Loucy (cell line): ENCODE results near the gene FXR2.
"Not testable (repeated sequence)": the region's sequence is repeated elsewhere in the genome, so short reads cannot be mapped to it uniquely, and the experiment has no call there.

Experiments
- H2AFZ ChIP-seq: fragments of 200-600 bp; sonication (generic); 2 replicates; pipeline ENCODE4 v1.6.0; 2016; ENCODE audit warnings: antibody characterized with exemption, mild to moderate bottlenecking, low read length, moderate library complexity
- H3F3A ChIP-seq: fragments of 200-600 bp; 2 replicates; pipeline ENCODE4 v1.6.0; 2016; ENCODE audit warnings: antibody characterized with exemption, low read depth, mild to moderate bottlenecking
- H3K27me3 ChIP-seq: fragments of 200-600 bp; sonication (generic); 2 replicates; pipeline ENCODE4 v1.6.1; 2014; ENCODE audit warnings: low read length, mild to moderate bottlenecking; ENCODE audit not compliant: insufficient read depth, poor library complexity, severe bottlenecking
- H3K36me3 ChIP-seq: fragments of 200-600 bp; sonication (generic); 2 replicates; pipeline ENCODE4 v1.6.1; 2016; ENCODE audit warnings: low read length; ENCODE audit not compliant: insufficient read depth
- H3K4me1 ChIP-seq: fragments of 200-600 bp; sonication (generic); 2 replicates; pipeline ENCODE4 v1.5.1; 2014; ENCODE audit warnings: low read length, mild to moderate bottlenecking; ENCODE audit not compliant: insufficient read depth, poor library complexity, severe bottlenecking
- H3K4me2 ChIP-seq: fragments of 200-600 bp; sonication (generic); 2 replicates; pipeline ENCODE4 v1.6.0; 2014; ENCODE audit warnings: antibody characterized with exemption, low read length, low read depth, mild to moderate bottlenecking; ENCODE audit not compliant: poor library complexity, severe bottlenecking
- H3K4me3 ChIP-seq: fragments of 200-600 bp; sonication (generic); 2 replicates; pipeline ENCODE4 v1.5.1; 2014; ENCODE audit warnings: low read length, mild to moderate bottlenecking, mixed read lengths; ENCODE audit not compliant: poor library complexity, severe bottlenecking
- H3K79me2 ChIP-seq: fragments of 200-600 bp; sonication (generic); 2 replicates; pipeline ENCODE4 v1.6.1; 2014; ENCODE audit warnings: low read length; ENCODE audit not compliant: insufficient read depth
- H3K9ac ChIP-seq: fragments of 200-600 bp; sonication (generic); 2 replicates; pipeline ENCODE4 v1.6.0; 2014; ENCODE audit warnings: mild to moderate bottlenecking, low read depth, low read length, moderate library complexity; ENCODE audit not compliant: poor library complexity, severe bottlenecking
- H3K9me2 ChIP-seq: fragments of 200-600 bp; sonication (generic); replicated peaks from 2 replicates; pipeline ENCODE4 v1.6.1; 2016; ENCODE audit warnings: low read depth, low read length, mixed read lengths
- H3K9me3 ChIP-seq: fragments of 200-600 bp; sonication (generic); 2 replicates; pipeline ENCODE4 v1.6.1; 2014; ENCODE audit warnings: mild to moderate bottlenecking, antibody characterized with exemption, low read length, low read depth; ENCODE audit not compliant: insufficient read depth
- H4K20me1 ChIP-seq: fragments of 200-600 bp; sonication (generic); 2 replicates; pipeline ENCODE4 v1.6.0; 2014; ENCODE audit warnings: antibody characterized with exemption, low read length, mild to moderate bottlenecking; ENCODE audit not compliant: insufficient read depth, poor library complexity, severe bottlenecking
- EZH2phosphoT487 ChIP-seq: fragments of 200-600 bp; IDR thresholded peaks from 2 replicates; pipeline ENCODE4 v1.6.1; 2018; ENCODE audit warnings: antibody characterized with exemption, mild to moderate bottlenecking, moderate library complexity, borderline replicate concordance
- TF ChIP-seq, protein P1 (sequence below): fragments of 200-600 bp; sonication (generic); conservative IDR thresholded peaks from 2 replicates; pipeline ENCODE4 v1.5.1; 2014; ENCODE audit warnings: mild to moderate bottlenecking, antibody characterized with exemption, low read length

FXR2 gene

DNA sequence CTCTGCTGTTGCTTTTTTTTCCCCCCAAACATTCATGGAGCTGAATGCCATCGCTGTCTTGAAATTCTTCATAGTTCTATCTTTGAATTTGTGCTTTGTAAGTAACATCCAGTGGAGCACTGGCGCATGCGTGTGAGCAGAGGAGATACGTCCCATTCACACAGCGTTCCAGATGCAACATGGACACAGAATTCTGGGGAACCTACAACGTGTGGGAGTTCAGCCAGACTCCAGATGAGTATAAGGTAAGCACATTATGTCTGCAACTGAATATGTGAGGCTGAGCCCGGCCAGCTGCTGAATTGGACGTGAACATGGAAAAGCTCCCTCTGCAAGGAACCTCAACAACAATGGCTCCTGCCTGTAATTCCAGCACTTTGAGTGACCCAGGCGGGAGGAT, 31.8 kb upstream of the FXR2 start:
- Histone ChIP-seq H3K27me3 (no peaks in the 10 kb centered on the region), H3K4me3 (no peak overlapping the region), H3F3A (no peaks in the 10 kb centered on the region), H3K9me2 (no peaks in the 10 kb centered on the region), H3K79me2 (no peaks in the 10 kb centered on the region), H2AFZ (no peak overlapping the region), H4K20me1 (no peaks in the 10 kb centered on the region), H3K4me1 (no peaks in the 10 kb centered on the region), H3K36me3 (no peaks in the 10 kb centered on the region), H3K9ac (no peak overlapping the region), H3K9me3 (no peaks in the 10 kb centered on the region), H3K4me2 (no peak overlapping the region)
- TF ChIP-seq, protein P1, sequence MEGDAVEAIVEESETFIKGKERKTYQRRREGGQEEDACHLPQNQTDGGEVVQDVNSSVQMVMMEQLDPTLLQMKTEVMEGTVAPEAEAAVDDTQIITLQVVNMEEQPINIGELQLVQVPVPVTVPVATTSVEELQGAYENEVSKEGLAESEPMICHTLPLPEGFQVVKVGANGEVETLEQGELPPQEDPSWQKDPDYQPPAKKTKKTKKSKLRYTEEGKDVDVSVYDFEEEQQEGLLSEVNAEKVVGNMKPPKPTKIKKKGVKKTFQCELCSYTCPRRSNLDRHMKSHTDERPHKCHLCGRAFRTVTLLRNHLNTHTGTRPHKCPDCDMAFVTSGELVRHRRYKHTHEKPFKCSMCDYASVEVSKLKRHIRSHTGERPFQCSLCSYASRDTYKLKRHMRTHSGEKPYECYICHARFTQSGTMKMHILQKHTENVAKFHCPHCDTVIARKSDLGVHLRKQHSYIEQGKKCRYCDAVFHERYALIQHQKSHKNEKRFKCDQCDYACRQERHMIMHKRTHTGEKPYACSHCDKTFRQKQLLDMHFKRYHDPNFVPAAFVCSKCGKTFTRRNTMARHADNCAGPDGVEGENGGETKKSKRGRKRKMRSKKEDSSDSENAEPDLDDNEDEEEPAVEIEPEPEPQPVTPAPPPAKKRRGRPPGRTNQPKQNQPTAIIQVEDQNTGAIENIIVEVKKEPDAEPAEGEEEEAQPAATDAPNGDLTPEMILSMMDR, result no peak
- no peak for TF ChIP-seq EZH2phosphoT487

GRCh38 chr17:7644775-7645174, 30.1 kb upstream of the FXR2 start:
- H2AFZ ChIP-seq, result no peak overlapping the region
- H3K36me3 ChIP-seq, result no peaks in the 10 kb centered on the region
- H3K27me3 ChIP-seq, result no peaks in the 10 kb centered on the region
- no peak overlapping the region for H3K4me2 ChIP-seq
- H4K20me1 ChIP-seq, result no peaks in the 10 kb centered on the region
- no peak for TF ChIP-seq EZH2phosphoT487
- TF ChIP-seq, protein P1, result no peak
- no peak overlapping the region for H3K9ac ChIP-seq
- no peaks in the 10 kb centered on the region for H3K9me3 ChIP-seq
- no peaks in the 10 kb centered on the region for H3F3A ChIP-seq
- H3K4me3 ChIP-seq, result no peak overlapping the region
- no peaks in the 10 kb centered on the region for H3K79me2 ChIP-seq
- H3K4me1 ChIP-seq, result no peaks in the 10 kb centered on the region
- H3K9me2 ChIP-seq, result no peaks in the 10 kb centered on the region

DNA sequence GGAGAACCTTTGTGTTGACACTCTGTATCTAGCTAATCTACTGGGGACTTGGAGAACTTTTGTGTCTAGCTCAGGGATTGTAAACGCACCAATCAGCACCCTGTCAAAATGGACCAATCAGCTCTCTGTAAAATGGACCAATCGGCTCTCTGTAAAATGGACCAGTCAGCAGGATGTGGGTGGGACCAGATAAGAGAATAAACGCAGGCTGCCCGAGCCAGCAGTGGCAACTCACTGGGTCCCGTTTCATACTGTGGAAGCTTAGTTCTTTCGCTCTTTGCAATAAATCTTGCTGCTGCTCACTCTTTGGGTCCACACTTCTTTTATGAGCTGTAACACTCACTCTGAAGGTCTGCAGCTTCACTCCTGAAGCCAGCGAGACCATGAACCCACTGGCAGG, 26.9 kb upstream of the FXR2 start:
- H3K4me3 ChIP-seq, H3F3A ChIP-seq, H3K9ac ChIP-seq, H2AFZ ChIP-seq, H3K4me1 ChIP-seq, H3K36me3 ChIP-seq, H4K20me1 ChIP-seq, H3K27me3 ChIP-seq, H3K4me2 ChIP-seq, H3K9me2 ChIP-seq, H3K9me3 ChIP-seq, H3K79me2 ChIP-seq: not testable (repeated sequence)

- H2AFZ ChIP-seq, result no peak overlapping the region
- no peaks in the 10 kb centered on the region for H3K79me2 ChIP-seq
- H3K4me1 ChIP-seq, result no peaks in the 10 kb centered on the region
- no peaks in the 10 kb centered on the region for H3K36me3 ChIP-seq
- H3K4me2 ChIP-seq, result no peak overlapping the region
- H4K20me1 ChIP-seq, result no peaks in the 10 kb centered on the region
- H3K9me3 ChIP-seq, result no peaks in the 10 kb centered on the region
- no peaks in the 10 kb centered on the region for H3K27me3 ChIP-seq
- no peaks in the 10 kb centered on the region for H3F3A ChIP-seq
- no peak overlapping the region for H3K9ac ChIP-seq
- H3K4me3 ChIP-seq, result no peak overlapping the region
- no peaks in the 10 kb centered on the region for H3K9me2 ChIP-seq
- TF ChIP-seq, protein P1, result no peak
- TF ChIP-seq EZH2phosphoT487, result no peak
Measured at GRCh38 chr17:7640783-7641182, 26.1 kb upstream of the FXR2 start.
